NCI-H2081 (cell line): ENCODE measurements around the gene KCNAB1.

Source experiments
- DNase-seq, 2 experiments: peaks; one replicate each; lab custom pipeline; 2025; lab: John Stamatoyannopoulos, UW

Gene KCNAB1

GRCh38 chr3:156406393-156406792 lies 286.0 kb downstream of the KCNAB1 start:
- no peak for DNase-seq

- no peak for DNase-seq
Measured at GRCh38 chr3:156407617-156408225, 287.3 kb downstream of the KCNAB1 start.

- no peak for DNase-seq
Measured at GRCh38 chr3:156409694-156410093, 289.3 kb downstream of the KCNAB1 start.

- DNase-seq = no peak
Measured at GRCh38 chr3:156412600-156412999, 292.2 kb downstream of the KCNAB1 start.

- DNase-seq = no peak
Measured at GRCh38 chr3:156413293-156413892, 293.0 kb downstream of the KCNAB1 start.

GRCh38 chr3:156416846-156417558 lies 296.6 kb downstream of the KCNAB1 start:
- no peak for DNase-seq

GRCh38 chr3:156417559-156418132 lies 297.3 kb downstream of the KCNAB1 start:
- no peak for DNase-seq

- no peak for DNase-seq
Measured at GRCh38 chr3:156418428-156418827, 298.1 kb downstream of the KCNAB1 start.

- DNase-seq = no peak
Measured at GRCh38 chr3:156421534-156421933, 301.2 kb downstream of the KCNAB1 start.

GRCh38 chr3:156424758-156425157 lies 304.4 kb downstream of the KCNAB1 start:
- no peak for DNase-seq

GRCh38 chr3:156425651-156426050 lies 305.3 kb downstream of the KCNAB1 start:
- DNase-seq = no peak

GRCh38 chr3:156429125-156429524 lies 308.7 kb downstream of the KCNAB1 start:
- no peak for DNase-seq

GRCh38 chr3:156431334-156432124 lies 311.2 kb downstream of the KCNAB1 start:
- DNase-seq = no peak

- DNase-seq = no peak
Measured at GRCh38 chr3:156432563-156432962, 312.2 kb downstream of the KCNAB1 start.

GRCh38 chr3:156433138-156433537 lies 312.8 kb downstream of the KCNAB1 start:
- DNase-seq = no peak

- DNase-seq = no peak
Measured at GRCh38 chr3:156433910-156434309, 313.5 kb downstream of the KCNAB1 start.

- DNase-seq = no peak
Measured at GRCh38 chr3:156434921-156435320, 314.5 kb downstream of the KCNAB1 start.

- DNase-seq = no peak
Measured at GRCh38 chr3:156443079-156443478, 322.7 kb downstream of the KCNAB1 start.

GRCh38 chr3:156445117-156446090 lies 325.0 kb downstream of the KCNAB1 start:
- DNase-seq = no peak

- no peak for DNase-seq
Measured at GRCh38 chr3:156448300-156448699, 327.9 kb downstream of the KCNAB1 start.
